ENCODE measurements around the gene TRABD.
"Not testable (repeated sequence)": the region's sequence is repeated elsewhere in the genome, so short reads cannot be mapped to it uniquely, and the experiment has no call there.

TRABD gene

DNA sequence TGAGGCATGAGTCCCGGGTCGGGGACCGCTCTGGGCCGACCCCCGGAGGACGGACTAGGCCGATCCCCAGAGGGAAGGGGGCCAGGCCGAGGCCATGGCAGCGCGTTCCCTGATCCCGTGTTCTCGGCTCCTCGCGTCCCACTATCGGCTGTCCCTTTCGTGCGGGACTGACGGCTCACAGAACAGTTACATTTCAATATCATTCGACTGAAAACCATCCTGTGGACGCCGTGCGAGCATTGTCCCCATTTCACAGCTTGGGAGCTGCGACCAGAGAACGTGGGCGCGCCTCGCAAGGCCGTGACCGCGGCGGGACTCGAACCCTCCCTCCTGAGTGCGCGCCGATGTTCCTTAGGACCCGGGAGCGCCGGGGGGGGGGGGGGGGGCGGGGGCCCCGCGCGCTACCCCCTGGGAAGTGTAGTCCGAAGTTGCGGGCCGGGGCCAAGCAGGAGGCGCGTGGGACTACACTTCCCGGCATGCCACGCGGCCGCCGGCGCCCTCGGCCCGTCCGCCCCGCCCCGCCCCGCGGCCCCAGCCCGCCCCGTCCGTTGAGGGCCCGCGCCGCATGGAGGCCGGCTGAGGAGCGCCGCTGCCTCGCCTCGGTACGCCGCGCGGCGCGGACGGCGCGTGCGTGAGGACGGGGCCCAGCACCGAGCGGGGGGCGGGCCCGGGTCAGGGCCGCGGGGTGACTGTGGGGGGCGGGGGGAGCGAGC lies at the start of gene TRABD:
TRABD (plus strand) TSS at position 539 of the 713 bp plus-strand sequence. CDS start 7,148 bp downstream, outside the sequence.
- DNase-seq: peak; percentile 96

DNA sequence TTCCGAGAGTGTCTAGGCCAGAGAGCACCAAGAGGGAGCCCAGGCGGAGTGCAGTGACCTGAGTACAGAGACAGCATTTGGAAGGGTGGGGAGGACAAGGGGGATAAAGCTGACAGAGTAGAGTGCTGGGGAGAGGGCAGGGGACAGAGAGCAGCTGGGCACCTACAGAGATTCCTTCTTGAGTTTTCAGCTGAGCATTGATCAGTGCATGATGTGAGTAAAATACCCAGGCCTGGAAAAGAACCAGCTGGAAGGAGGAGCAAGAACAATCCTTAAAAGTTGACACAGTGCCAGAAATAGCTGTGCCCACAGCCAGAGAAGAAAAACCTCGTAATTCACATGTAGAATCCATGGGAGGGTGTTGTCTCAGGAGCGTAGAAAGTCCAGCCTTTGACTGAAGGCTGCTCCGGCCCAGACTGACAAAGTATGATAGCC lies 49.1 kb upstream of the TRABD start:
- DNase-seq: no peak

DNA sequence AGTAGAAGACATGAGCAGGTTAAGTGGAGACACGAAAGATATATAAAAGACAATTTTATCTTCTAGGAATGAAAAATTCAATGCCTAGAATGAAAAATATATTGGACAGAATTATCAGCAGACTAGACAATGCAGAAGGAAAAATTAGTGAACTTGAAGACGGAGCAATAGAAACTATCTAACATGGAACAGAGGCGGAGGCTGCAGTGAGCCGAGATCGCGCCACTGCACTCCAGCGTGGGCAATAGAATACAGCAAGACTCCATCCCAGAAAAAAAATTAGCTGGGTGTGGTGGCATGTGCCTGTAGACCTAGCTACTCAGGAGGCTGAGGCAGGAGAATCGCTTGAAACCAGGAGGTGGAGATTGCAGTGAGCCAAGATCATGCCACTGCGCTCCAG lies 48.4 kb upstream of the TRABD start:
- DNase-seq: not testable (repeated sequence)

DNA sequence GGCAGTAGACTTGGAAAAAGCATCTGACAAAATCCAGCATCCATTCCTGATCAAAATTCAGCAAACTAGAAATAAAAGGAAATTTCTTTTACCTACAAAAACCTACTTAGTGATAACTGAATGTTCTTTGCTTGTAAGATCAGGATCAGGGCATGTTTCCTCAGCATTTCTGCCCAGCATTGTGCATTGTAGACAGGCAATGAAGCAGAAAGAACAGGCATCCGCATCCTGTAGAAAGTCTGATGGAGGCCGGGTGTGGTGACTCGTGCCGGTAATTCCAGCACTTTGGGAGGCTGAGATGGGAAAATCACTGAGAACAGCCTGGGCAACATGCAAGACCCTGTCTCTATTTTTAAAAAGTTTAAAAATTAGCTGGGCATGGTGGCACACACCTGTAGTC lies 47.7 kb upstream of the TRABD start:
- DNase-seq: no peak

- DNase-seq: no peak
Observed at GRCh38 chr22:50138988-50139387, 46.7 kb upstream of the TRABD start.

GRCh38 chr22:50139843-50140415 lies 45.8 kb upstream of the TRABD start:
- DNase-seq: no peak

GRCh38 chr22:50140615-50141014 lies 45.1 kb upstream of the TRABD start:
- no peak for DNase-seq

- DNase-seq: no peak
Observed at GRCh38 chr22:50141462-50141861, 44.3 kb upstream of the TRABD start.

DNA sequence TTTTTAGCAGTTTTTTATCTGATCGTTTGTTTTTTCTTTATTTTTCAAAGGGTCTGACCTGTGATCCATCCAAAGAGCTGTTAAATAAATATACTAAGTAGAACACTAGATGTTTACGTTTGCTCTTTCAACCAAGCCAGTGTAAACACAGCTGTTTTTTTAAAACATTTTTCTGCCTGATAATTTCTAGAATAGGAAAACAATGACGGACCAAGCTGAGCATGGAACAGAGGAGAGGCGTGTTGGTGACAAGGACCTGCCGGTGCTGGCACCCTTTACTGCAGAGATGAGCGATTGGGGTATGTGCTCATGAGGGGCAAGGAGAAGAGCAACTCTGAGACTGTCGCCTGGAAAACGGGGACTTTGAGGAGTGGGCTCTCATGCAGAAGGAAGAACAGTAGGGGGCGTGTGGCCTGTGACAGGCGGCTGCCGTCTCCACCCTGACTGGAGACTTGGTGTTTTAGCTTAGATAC lies 43.8 kb upstream of the TRABD start:
- no peak for DNase-seq

DNA sequence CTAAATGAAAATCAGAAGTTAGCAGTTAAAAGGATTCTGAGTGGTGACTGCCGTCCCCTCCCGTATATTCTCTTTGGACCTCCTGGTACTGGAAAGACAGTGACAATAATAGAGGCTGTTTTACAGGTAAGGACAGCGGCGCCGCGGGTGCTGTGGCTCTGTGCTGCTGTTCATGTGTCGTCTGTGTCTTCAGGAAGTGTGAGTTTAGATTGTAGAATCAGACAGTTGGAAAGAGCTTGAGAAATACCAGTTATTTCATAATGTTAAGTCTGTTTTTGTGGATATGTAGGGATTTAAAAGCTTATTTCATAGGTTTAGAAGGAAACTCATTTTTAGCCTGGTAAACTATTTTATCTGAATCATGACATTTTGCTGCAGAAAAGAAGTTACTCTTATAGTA lies 42.6 kb upstream of the TRABD start:
- no peak for DNase-seq

DNA sequence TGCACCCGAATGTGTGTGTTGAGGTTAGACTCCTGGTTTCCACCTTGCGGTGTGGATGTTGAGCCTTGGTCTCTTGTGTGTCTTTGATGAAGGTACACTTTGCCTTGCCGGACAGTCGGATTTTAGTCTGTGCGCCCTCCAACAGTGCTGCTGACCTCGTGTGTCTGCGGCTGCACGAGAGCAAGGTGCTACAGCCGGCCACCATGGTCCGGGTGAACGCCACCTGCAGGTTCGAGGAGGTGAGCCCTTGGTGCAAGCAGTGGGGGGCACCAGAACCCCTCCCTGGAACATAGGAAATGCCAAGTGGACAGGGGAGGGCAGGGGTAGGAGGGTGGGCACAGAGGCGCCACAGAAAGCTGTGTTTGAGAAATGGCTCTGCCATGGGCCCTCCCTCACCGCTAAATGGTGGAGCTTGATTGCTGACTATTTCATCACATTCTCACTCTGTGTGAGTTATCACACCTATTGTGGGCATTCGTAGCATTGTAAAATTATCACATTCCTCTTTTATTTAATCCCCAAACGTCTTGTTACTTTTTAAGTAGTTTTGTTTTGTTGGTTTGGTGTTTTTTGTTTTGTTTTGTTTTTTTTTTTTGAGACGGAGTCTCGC lies 41.6 kb upstream of the TRABD start:
- DNase-seq: no peak

DNA sequence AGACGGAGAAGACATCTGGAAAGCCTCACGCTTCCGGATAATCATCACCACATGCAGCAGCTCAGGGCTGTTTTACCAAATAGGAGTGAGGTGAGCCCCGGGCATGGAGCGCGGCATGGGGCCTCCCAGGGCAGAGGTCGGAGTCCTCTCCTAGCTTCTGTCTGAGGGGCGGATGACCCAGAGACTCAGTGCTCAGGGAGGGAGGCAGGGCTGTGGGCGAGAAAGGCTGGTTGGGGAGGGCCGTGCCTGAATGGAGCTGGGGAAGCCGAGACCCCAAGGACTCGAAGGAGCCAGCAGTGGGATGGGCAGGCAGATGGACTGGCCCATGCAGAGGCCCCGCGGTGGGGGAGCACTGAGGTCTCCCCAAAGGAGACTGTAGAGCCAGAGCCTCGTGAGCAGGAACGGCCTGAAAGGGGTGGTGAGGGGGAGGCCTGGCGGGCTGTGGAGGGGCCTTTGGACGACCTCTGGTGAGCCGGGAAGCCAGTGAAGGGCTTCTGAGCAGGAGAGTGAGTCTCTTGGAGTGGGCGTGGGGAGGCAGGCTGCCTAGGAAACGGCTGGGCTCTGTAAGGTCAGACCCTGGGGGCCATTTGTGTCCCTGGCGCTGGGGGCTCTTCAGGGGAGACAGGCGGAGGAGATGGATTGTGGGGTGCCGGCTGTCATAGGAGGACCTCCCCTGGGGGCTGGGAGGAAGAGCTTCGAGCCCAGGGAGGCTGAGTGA lies 39.8 kb upstream of the TRABD start:
- no peak for DNase-seq

GRCh38 chr22:50146439-50147238 lies 39.1 kb upstream of the TRABD start:
- DNase-seq: peak; percentile 23

- peak; percentile 28 for DNase-seq
Observed at GRCh38 chr22:50147258-50148165, 38.2 kb upstream of the TRABD start.

DNA sequence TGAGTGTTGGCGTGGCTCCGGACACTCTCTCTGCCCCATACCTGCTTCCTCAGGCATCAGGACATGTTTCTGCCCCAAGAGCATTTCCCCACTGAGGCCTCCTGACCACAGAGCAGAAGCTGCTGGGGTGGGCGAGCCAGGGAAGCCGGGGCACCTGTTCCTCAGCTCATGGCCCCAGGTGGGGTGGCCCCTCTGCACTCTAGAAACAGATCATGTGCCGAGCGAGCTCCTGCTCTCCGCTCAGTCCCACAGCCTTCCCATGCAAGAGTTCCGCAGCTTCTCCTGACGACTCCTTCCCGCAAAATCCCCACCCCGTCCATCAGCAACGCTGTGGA lies 37.6 kb upstream of the TRABD start:
- no peak for DNase-seq

- peak; percentile 89 for DNase-seq
Observed at GRCh38 chr22:50148991-50149721, 36.6 kb upstream of the TRABD start.

GRCh38 chr22:50150161-50151129 lies 35.3 kb upstream of the TRABD start:
- DNase-seq: no peak

- DNase-seq: no peak
Observed at GRCh38 chr22:50151571-50152537, 33.9 kb upstream of the TRABD start.

Measured in hematopoietic multipotent progenitor cell treated with erythropoietin and hydrocortisone succinate and interleukin-3 and kit ligand, for 4 days (in vitro differentiated cells).